GOT3 (cell line): ENCODE measurements around the gene CORO1C.
"Not testable (repeated sequence)": the region's sequence is repeated elsewhere in the genome, so short reads cannot be mapped to it uniquely, and the experiment has no call there.

Experiments
- DNase-seq: peaks from one replicate; lab custom pipeline; 2025; ENCODE audit warnings: mixed read lengths; lab: John Stamatoyannopoulos, UW

Gene CORO1C

GRCh38 chr12:108633534-108634248, 97.6 kb downstream of the CORO1C start, which contains the start of gene SELPLG:
Gene SELPLG, minus strand, starts transcription at chr12:108633894. Its CDS starts 9,587 bp downstream, at chr12:108624307.
- no peak for DNase-seq

GRCh38 chr12:108633081-108633533, 98.2 kb downstream of the CORO1C start:
- no peak for DNase-seq

GRCh38 chr12:108631261-108631660, 100.1 kb downstream of the CORO1C start:
- not testable (repeated sequence) for DNase-seq

- DNase-seq: no peak
Observed at GRCh38 chr12:108630481-108631207, 100.7 kb downstream of the CORO1C start.

GRCh38 chr12:108629824-108630476, 101.4 kb downstream of the CORO1C start:
- no peak for DNase-seq

GRCh38 chr12:108629151-108629550, 102.2 kb downstream of the CORO1C start:
- no peak for DNase-seq

GRCh38 chr12:108627134-108627920, 104.0 kb downstream of the CORO1C start:
- DNase-seq: no peak

GRCh38 chr12:108625228-108625627, 106.1 kb downstream of the CORO1C start:
- DNase-seq: no peak

GRCh38 chr12:108623577-108623976, 107.7 kb downstream of the CORO1C start:
- no peak for DNase-seq

- no peak for DNase-seq
Observed at GRCh38 chr12:108622921-108623514, 108.3 kb downstream of the CORO1C start.

- DNase-seq: no peak
Observed at GRCh38 chr12:108622421-108622820, 108.9 kb downstream of the CORO1C start.

GRCh38 chr12:108621161-108621560, 110.2 kb downstream of the CORO1C start:
- no peak for DNase-seq

- DNase-seq: no peak
Observed at GRCh38 chr12:108620236-108620879, 111.0 kb downstream of the CORO1C start.

GRCh38 chr12:108619369-108620160, 111.8 kb downstream of the CORO1C start:
- DNase-seq: no peak

- not testable (repeated sequence) for DNase-seq
Observed at GRCh38 chr12:108618953-108619274, 112.4 kb downstream of the CORO1C start.

- peak; percentile 8 for DNase-seq
Observed at GRCh38 chr12:108618079-108618952, 113.0 kb downstream of the CORO1C start.

GRCh38 chr12:108616941-108617858, 114.1 kb downstream of the CORO1C start:
- no peak for DNase-seq

- no peak for DNase-seq
Observed at GRCh38 chr12:108616359-108616758, 115.0 kb downstream of the CORO1C start.
